Fibroblast of lung (primary cell): ENCODE data around the gene CD84. TPM values are rescaled to one million over a fixed set of nuclear protein-coding genes. Genes with fewer than 3 reads are reported as not detected.

Source experiments
- DNase-seq, 2 donors: peaks; one replicate each; pipeline versions ENCODE4 v3.0.0 to v3.0.0-alpha.2; 2010; ENCODE audit warnings: low read depth in 2 of 2
- H2AFZ ChIP-seq: 2 replicates; pipeline ENCODE4 v1.5.1; 2012; ENCODE audit warnings: low read length, control low read depth, inconsistent platforms
- H3K27ac ChIP-seq: 2 replicates; pipeline ENCODE4 v1.5.1; 2011; ENCODE audit warnings: low read length, control low read depth; ENCODE audit not compliant: insufficient read depth
- H3K27me3 ChIP-seq: 2 replicates; pipeline ENCODE4 v1.5.1; 2011; ENCODE audit warnings: mild to moderate bottlenecking, low read length; ENCODE audit not compliant: control insufficient read depth, insufficient read depth
- H3K36me3 ChIP-seq: 2 replicates; pipeline ENCODE4 v1.5.1; 2011; ENCODE audit warnings: low read length; ENCODE audit not compliant: control insufficient read depth, insufficient read depth
- H3K4me1 ChIP-seq: 2 replicates; pipeline ENCODE4 v1.5.1; 2011; ENCODE audit warnings: low read length; ENCODE audit not compliant: control insufficient read depth, insufficient read depth; ENCODE audit errors: extremely low read depth
- H3K4me2 ChIP-seq: 2 replicates; pipeline ENCODE4 v1.5.1; 2011; ENCODE audit warnings: low read length, control low read depth; ENCODE audit not compliant: insufficient read depth; ENCODE audit errors: extremely low read depth
- H3K4me3 ChIP-seq, 4 experiments: fragments of 200-600 bp in 1 of 4; sonication (generic) in 1 of 4; replicated peaks in 1 of 4; 2 replicates each; pipeline ENCODE4 v1.5.1; 2011 to 2016; ENCODE audit warnings: low read length in 4 of 4, low read depth in 3 of 4, mild to moderate bottlenecking in 3 of 4, control low read depth in 2 of 4, inconsistent platforms in 1 of 4, mixed read lengths in 1 of 4; ENCODE audit not compliant: insufficient read depth in 1 of 4; ENCODE audit errors: control extremely low read depth in 1 of 4
- H3K79me2 ChIP-seq: 2 replicates; pipeline ENCODE4 v1.5.1; 2012; ENCODE audit warnings: mild to moderate bottlenecking, low read length, inconsistent platforms; ENCODE audit not compliant: control insufficient read depth, insufficient read depth
- H3K9ac ChIP-seq: 2 replicates; pipeline ENCODE4 v1.5.1; 2011; ENCODE audit warnings: mild to moderate bottlenecking, low read length, control low read depth; ENCODE audit not compliant: insufficient read depth
- H3K9me3 ChIP-seq: 2 replicates; pipeline ENCODE4 v1.5.1; 2012; ENCODE audit warnings: low read depth, low read length; ENCODE audit not compliant: control insufficient read depth, insufficient read depth
- H4K20me1 ChIP-seq: 2 replicates; pipeline ENCODE4 v1.5.1; 2011; ENCODE audit warnings: low read length; ENCODE audit not compliant: control insufficient read depth, insufficient read depth; ENCODE audit errors: extremely low read depth
- CTCF ChIP-seq, 2 donors: IDR thresholded peaks in 1 of 2; conservative IDR thresholded peaks in 1 of 2; 1 replicate in 1 of 2; 2 replicates in 1 of 2; pipeline ENCODE4 v1.5.1; 2011 to 2012; ENCODE audit warnings: low read length in 2 of 2, control low read depth in 1 of 2, inconsistent platforms in 1 of 2, low read depth in 1 of 2, mild to moderate bottlenecking in 1 of 2
- EZH2 ChIP-seq: IDR thresholded peaks from 2 replicates; pipeline ENCODE4 v1.5.1; 2012; ENCODE audit warnings: low read length, control low read depth, mild to moderate bottlenecking; ENCODE audit errors: missing control alignments
- polyA plus RNA-seq, 2 donors: library from polyadenylated mRNA; depleted of rRNA in 1 of 2; stranded (reverse) in 1 of 2; unstranded in 1 of 2; fragments of >200 nt; gene quantifications; 2 replicates each; pipeline ENCODE4 v1.2.1, GENCODE V29; 2011 to 2012; ENCODE audit warnings: missing spikeins in 1 of 2
- total RNA-seq: library from RNA; depleted of rRNA; stranded (reverse); fragments of >200 nt; gene quantifications from 2 replicates; pipeline ENCODE4 v1.2.1, GENCODE V29; 2014

CD84 gene
- total and polyA plus RNA-seq, 2 donors (not counting 1 experiment from before 2014, with no cell fraction given), result not detected

GRCh38 chr1:160491981-160492380 is 87.3 kb downstream of the CD84 start:
- Histone ChIP-seq H4K20me1 (no peaks in the 10 kb centered on the region), H3K36me3 (no peaks in the 10 kb centered on the region), H3K27me3 (no peaks in the 10 kb centered on the region), H3K4me2 (no peak overlapping the region), H3K9ac (no peak overlapping the region), H3K4me1 (no peaks in the 10 kb centered on the region), H3K79me2 (no peaks in the 10 kb centered on the region), H3K9me3 (no peaks in the 10 kb centered on the region), H3K4me3 (no peak overlapping the region), H2AFZ (no peak overlapping the region), H3K27ac (no peak overlapping the region)
- no peak for DNase-seq
- TF ChIP-seq CTCF (conservative IDR thresholded peaks at IDR 0.05 in 1 of 2, IDR thresholded peaks at IDR 0.05 in 1 of 2; ENCODE audit: low read depth in 1 of 2, low read length in 2 of 2) (no peak), EZH2 (no peak)

Other genes with a start within 250 kb of the CD84 start
- gene COPA, start 236.2 kb downstream of the CD84 start, total RNA-seq, result 284 and 316 TPM in 2 replicates
- gene COPA, start 236.2 kb downstream of the CD84 start, polyA plus RNA-seq, result 259 and 276 TPM in 2 replicates
- gene NCSTN, start 236.1 kb downstream of the CD84 start, total RNA-seq, result 61.9 and 97.1 TPM in 2 replicates
- 188 and 207 TPM in 2 replicates for gene NCSTN, start 236.1 kb downstream of the CD84 start, polyA plus RNA-seq
- gene NHLH1, start 212.4 kb downstream of the CD84 start, total RNA-seq, result not detected in 2 replicates
- gene NHLH1, start 212.4 kb downstream of the CD84 start, polyA plus RNA-seq, result 0.05 and 0.14 TPM in 2 replicates
- gene VANGL2, start 178.9 kb downstream of the CD84 start, total RNA-seq, result under 0.01 TPM in 1 of 2 replicates, not detected in the other
- gene VANGL2, start 178.9 kb downstream of the CD84 start, polyA plus RNA-seq, result 0.01 and 0.02 TPM in 2 replicates
- not detected in 2 replicates for gene SLAMF6, start 56.2 kb downstream of the CD84 start, total RNA-seq
- gene SLAMF6, start 56.2 kb downstream of the CD84 start, polyA plus RNA-seq, result not detected in 2 replicates
- gene SLAMF1, start 67.5 kb upstream of the CD84 start, total RNA-seq, result not detected in 2 replicates
- not detected in 2 replicates for gene SLAMF1, start 67.5 kb upstream of the CD84 start, polyA plus RNA-seq
- under 0.01 TPM in 1 of 2 replicates, not detected in the other for gene CD48, start 132.3 kb upstream of the CD84 start, total RNA-seq
- 0.03 TPM in 1 of 2 replicates, not detected in the other for gene CD48, start 132.3 kb upstream of the CD84 start, polyA plus RNA-seq
- not detected in 2 replicates for gene SLAMF7, start 159.8 kb upstream of the CD84 start, total RNA-seq
- gene SLAMF7, start 159.8 kb upstream of the CD84 start, polyA plus RNA-seq, result not detected in 2 replicates
- gene LY9, start 216.7 kb upstream of the CD84 start, total RNA-seq, result not detected in 2 replicates
- not detected in 2 replicates for gene LY9, start 216.7 kb upstream of the CD84 start, polyA plus RNA-seq